ENCODE results near the gene KATNIP.
A peak's percentile ranks its signal among the peaks of the same experiment; 100 is the strongest.

Gene KATNIP

GRCh38 chr16:27549746-27550581, at the start of gene KATNIP, which contains the start of gene GTF3C1:
TSS of gene KATNIP (plus strand) at chr16:27550144. CDS start at chr16:27550171, 27 bp downstream.
TSS of gene GTF3C1 (minus strand) at chr16:27549913. CDS start at chr16:27549890, 23 bp downstream.
- DNase-seq, result peak; percentile 93

GRCh38 chr16:27500801-27501200, 49.1 kb upstream of the KATNIP start:
- DNase-seq, result no peak

- DNase-seq, result no peak
Measured at GRCh38 chr16:27503662-27504061, 46.3 kb upstream of the KATNIP start.

GRCh38 chr16:27505297-27506236, 44.4 kb upstream of the KATNIP start:
- DNase-seq, result no peak

- DNase-seq, result no peak
Measured at GRCh38 chr16:27506771-27507170, 43.2 kb upstream of the KATNIP start.

GRCh38 chr16:27508476-27508875, 41.5 kb upstream of the KATNIP start:
- DNase-seq, result no peak

GRCh38 chr16:27511657-27512448, 38.1 kb upstream of the KATNIP start:
- DNase-seq, result no peak

GRCh38 chr16:27514806-27515205, 35.1 kb upstream of the KATNIP start:
- no peak for DNase-seq

GRCh38 chr16:27515874-27516353, 34.0 kb upstream of the KATNIP start:
- no peak for DNase-seq

- DNase-seq, result no peak
Measured at GRCh38 chr16:27516365-27516764, 33.6 kb upstream of the KATNIP start.

- no peak for DNase-seq
Measured at GRCh38 chr16:27517664-27518063, 32.3 kb upstream of the KATNIP start.

GRCh38 chr16:27518226-27518625, 31.7 kb upstream of the KATNIP start:
- no peak for DNase-seq

GRCh38 chr16:27520982-27521673, 28.8 kb upstream of the KATNIP start:
- no peak for DNase-seq

- no peak for DNase-seq
Measured at GRCh38 chr16:27522173-27522707, 27.7 kb upstream of the KATNIP start.

- peak; percentile 70 for DNase-seq
Measured at GRCh38 chr16:27526180-27526579, 23.8 kb upstream of the KATNIP start.

GRCh38 chr16:27528294-27528693, 21.6 kb upstream of the KATNIP start:
- no peak for DNase-seq

- no peak for DNase-seq
Measured at GRCh38 chr16:27529962-27530361, 20.0 kb upstream of the KATNIP start.

- DNase-seq, result no peak
Measured at GRCh38 chr16:27531186-27531585, 18.8 kb upstream of the KATNIP start.

- no peak for DNase-seq
Measured at GRCh38 chr16:27531826-27532800, 17.8 kb upstream of the KATNIP start.

GRCh38 chr16:27534256-27534655, 15.7 kb upstream of the KATNIP start:
- DNase-seq, result no peak
